GM21825 (cell line): Measurements from ENCODE around the gene SOCS4.

Experiments
- ATAC-seq: cut with Tn5 transposase; IDR thresholded peaks from one replicate; pipeline ENCODE4 v1.9.1; 2021; ENCODE audit warnings: mild to moderate bottlenecking, moderate library complexity; ENCODE audit not compliant: unreplicated experiment

The SOCS4 gene

DNA sequence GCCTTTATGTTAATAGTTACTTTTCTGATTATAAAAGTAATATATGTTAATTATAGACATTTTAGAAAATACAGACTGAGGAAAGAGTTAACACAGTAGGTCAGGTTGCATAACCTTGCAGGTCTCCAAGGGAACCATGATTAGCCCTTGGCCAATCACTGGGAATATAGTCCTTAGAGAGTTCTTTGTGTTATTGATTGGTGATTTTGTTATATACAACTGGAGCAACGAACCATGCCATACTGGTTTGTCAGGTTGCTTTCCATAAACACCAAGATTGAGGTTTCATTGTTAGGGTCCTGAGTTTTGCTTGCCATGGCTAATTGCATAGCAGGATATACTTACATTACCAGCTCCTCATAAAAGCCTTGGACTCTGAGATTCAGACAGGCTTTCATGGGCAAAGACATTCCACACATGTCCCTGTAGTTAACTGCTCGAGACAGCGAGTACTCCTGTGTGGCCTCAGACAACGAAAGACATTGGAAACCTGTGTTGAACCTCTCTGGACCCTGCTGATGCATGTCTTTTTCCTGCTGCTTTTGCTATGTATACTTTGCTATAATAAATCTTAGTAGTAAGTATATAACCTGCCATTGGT, 58.1 kb downstream of the SOCS4 start:
- ATAC-seq: no peak

DNA sequence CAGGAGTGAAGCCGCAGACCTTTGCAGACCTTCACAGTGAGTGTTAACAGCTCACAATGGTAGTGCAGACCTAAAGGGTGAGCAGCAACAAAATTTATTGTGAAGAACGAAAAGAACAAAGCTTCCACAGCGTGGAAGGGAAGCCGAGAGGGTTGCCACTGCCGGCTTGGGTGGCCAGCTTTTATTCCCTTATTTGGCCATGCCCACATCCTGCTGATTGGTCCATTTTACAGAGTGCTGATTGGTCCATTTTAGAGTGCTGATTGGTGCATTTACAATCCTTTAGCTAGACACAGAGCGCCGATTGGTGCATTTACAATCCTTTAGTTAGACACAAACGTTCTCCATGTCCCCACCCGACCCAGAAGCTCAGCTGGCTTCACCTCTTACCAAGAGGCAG, 59.9 kb downstream of the SOCS4 start:
- ATAC-seq: no peak

DNA sequence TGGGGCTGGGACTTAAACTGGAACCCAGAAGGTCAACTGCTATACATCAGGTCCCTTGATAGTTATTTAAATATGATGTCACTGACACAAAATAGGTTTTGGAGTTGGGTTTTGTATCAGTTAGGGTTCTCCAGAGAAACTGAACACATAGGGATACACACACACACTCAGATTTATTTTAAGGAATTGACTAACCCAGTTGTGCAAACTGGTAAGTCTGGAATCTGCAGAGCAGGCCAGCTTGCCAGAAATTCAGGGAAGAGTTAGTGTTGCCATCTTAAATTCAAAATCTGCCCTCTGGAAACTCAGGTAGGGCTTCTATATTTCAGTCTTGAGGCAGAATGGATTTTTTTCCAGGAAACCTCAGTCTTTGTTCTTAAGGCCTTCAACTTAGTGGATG, 61.3 kb downstream of the SOCS4 start:
- no peak for ATAC-seq

DNA sequence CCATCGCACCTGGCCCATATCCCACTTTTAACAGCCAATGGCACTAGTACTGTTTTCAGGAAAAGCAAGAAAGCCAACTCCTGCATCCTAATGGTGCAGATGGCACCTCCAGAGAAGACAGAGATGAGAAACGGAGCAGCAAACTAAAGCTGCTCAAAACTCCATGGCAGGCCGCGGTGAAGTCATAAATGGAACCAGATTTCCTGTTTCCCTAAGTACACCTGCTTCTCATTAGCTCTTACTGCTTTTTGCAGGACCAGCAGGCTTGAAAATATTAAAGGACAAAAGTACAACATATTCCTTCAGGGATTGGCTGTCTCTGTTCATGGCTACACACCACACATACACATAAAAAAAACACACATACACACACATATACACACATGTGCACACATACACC, 65.3 kb downstream of the SOCS4 start:
- no peak for ATAC-seq

DNA sequence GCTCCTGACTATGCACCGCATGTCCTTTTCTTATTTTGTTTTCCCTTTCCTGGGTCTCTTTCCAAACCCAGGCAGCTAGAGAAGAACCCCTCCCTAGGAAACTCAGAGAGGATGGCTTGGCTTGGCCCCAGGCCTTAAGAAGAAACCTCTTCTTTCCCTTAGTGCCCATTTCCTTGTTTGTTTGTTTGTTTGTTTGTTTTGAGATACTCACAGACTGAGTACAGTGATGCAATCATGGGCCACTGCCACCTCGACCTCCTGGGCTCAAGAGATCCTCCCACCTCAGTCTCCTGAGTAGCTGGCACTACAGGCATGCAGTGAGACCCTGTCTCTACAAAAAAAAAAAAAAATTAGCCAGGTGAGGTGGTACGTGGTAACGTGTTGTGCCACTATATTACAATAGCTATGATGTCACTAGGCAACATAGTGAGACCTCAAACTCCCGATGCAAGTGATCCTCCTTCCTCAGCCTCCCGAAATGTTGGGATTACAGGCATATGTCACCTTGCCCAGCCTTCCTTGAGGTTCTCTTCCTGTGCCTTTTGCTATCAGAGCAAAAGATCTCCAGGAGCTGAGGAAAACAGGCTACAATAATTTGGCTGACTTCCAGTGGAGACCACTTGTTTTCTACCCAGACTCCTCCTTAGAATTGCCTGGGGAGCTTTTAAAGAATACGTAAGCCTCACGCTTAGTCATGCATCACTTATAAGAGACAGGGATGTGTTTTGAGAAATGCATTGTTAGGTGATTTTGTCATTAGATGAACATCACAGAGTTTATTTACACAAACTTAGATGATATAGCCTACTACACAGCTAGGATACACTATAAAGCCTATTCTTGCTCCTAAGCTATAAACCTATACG, 67.5 kb downstream of the SOCS4 start:
- ATAC-seq: no peak

DNA sequence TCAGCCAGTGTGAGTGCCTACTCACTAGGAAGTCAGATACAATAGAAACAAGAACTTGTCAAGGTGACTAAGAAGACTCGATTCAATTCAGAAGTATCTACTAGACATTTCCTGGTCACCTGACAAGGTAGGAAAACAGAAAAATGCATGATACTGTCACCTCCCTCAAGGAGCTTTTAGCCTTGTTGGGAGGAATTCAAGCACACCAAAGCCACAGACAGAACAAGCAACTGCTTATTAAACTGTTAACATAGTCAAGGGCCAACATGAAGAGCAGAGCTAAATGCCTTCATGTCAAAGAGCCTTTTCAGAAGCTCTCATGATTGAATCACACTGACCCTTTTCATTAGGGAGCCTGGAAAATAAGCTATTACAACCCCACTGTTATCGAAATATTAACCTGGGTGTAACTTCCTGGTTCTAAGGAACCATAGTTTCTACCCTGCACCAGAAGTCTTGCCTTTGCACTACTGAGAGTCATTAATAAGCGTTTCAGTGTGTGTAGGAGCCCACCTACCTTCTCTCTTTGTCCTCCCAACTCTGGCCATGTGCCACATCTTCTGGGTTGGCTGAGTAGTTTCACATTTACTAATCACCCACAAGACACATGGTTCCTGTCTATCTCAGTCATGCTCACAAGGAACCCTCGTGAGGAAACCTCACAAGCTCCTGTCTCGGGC, 71.0 kb downstream of the SOCS4 start:
- peak; percentile 61 for ATAC-seq

DNA sequence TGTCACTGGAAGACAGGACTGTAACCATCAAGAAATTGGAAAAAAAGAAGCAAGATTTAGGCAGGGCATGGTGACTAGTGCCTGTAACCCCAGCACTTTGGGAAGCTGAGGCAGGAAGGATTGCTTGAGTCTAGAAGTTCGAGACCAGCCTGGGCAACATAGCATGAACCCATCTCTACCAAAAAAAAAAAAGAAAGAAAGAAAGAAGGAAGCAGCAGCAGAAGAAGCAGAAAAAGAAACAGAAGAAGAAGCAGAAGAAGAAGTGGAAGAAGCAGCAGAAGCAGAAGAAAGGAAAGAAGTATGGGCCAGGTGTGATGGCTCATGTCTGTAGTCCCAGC, 71.5 kb downstream of the SOCS4 start:
- no peak for ATAC-seq
